ENCODE data around the gene TBX1. TPM values are rescaled to one million over a fixed set of nuclear protein-coding genes. Genes with fewer than 3 reads are reported as not detected.

TBX1 gene
- total RNA-seq, 2 experiments from 2014 or later: 0.23 TPM; not detected in 1

- Histone ChIP-seq H3K27ac (ENCODE audit: low read depth, low read length, poor library complexity, severe bottlenecking) (no peak overlapping the region), H3K4me1 (ENCODE audit: insufficient read depth, low read length, poor library complexity, severe bottlenecking) (peaks cover 3% of the 10 kb centered on the region), H2AFZ (ENCODE audit: low read length) (no peak overlapping the region), H3K4me2 (ENCODE audit: low read length) (no peak overlapping the region), H3K79me2 (ENCODE audit: insufficient read depth, low read depth, low read length) (no peaks in the 10 kb centered on the region), H3K36me3 (ENCODE audit: insufficient read depth, low read length) (peaks cover 9% of the 10 kb centered on the region), H4K20me1 (ENCODE audit: insufficient read depth, low read length) (no peaks in the 10 kb centered on the region), H3K9me3 (ENCODE audit: low read length) (peaks cover 9% of the 10 kb centered on the region; the same call in 1 of the 2 replicates), H3K9me2 (ENCODE audit: insufficient read depth, low read length) (no peaks in the 10 kb centered on the region), H3K4me3 (ENCODE audit: low read depth, low read length, poor library complexity, severe bottlenecking) (no peak overlapping the region)
- intact Hi-C loops (cut with micrococcal nuclease; ENCODE audit: unreplicated experiment): no loop called here
- POLR2A ChIA-PET: no interaction called here
- DNase-seq (ENCODE audit: low spot score): no peak
- no peak for TF ChIP-seq CTCF (conservative IDR thresholded peaks at IDR 0.05; ENCODE audit: low read length)
- CTCF ChIA-PET (ENCODE audit: unreplicated experiment): no interaction called here
- BruUV-seq (replicated peaks): no TSS peak
These were observed 25.1 kb downstream of the TBX1 start for GRCh38 chr22:19785461-19786263.

- no TSS peak for BruUV-seq (replicated peaks)
- no peak overlapping the region for H2AFZ ChIP-seq (ENCODE audit: low read length)
- no peak for TF ChIP-seq EZH2phosphoT487 (IDR thresholded peaks at IDR 0.05; ENCODE audit: borderline replicate concordance, low read depth, low read length)
- TF ChIP-seq CTCF (conservative IDR thresholded peaks at IDR 0.05; ENCODE audit: low read length): no peak
- H3K4me1 ChIP-seq (ENCODE audit: insufficient read depth, low read length, poor library complexity, severe bottlenecking): no peaks in the 10 kb centered on the region
- H4K20me1 ChIP-seq (ENCODE audit: insufficient read depth, low read length): no peaks in the 10 kb centered on the region
- H3K9me2 ChIP-seq (ENCODE audit: insufficient read depth, low read length): no peaks in the 10 kb centered on the region
- no peak overlapping the region for H3K4me2 ChIP-seq (ENCODE audit: low read length)
- H3K9me3 ChIP-seq (ENCODE audit: low read length): peaks cover 9% of the 10 kb centered on the region; the same call in 1 of the 2 replicates
- CTCF ChIA-PET (ENCODE audit: unreplicated experiment): no interaction called here
- intact Hi-C loops (cut with micrococcal nuclease; ENCODE audit: unreplicated experiment): no loop called here
- H3K27ac ChIP-seq (ENCODE audit: low read depth, low read length, poor library complexity, severe bottlenecking): no peak overlapping the region
- H3K79me2 ChIP-seq (ENCODE audit: insufficient read depth, low read depth, low read length): no peaks in the 10 kb centered on the region
- peaks cover 15% of the 10 kb centered on the region for H3K36me3 ChIP-seq (ENCODE audit: insufficient read depth, low read length)
- H3K4me3 ChIP-seq (ENCODE audit: low read depth, low read length, poor library complexity, severe bottlenecking): no peak overlapping the region
- POLR2A ChIA-PET: interaction anchor here (0.5 to 0.6 kb wide), 2 partner anchors 8 to 172 kb away, joined by 5 read pairs; no protein-coding TSS in a partner anchor
- DNase-seq (ENCODE audit: low spot score): no peak
These were observed 25.6 kb downstream of the TBX1 start for GRCh38 chr22:19786264-19786585.
